ENCODE data around the gene DPP10. TPM values are rescaled to one million over a fixed set of nuclear protein-coding genes. Genes with fewer than 3 reads are reported as not detected.

Gene DPP10
- total RNA-seq, 1 experiment from 2014 or later, result not detected

DNA sequence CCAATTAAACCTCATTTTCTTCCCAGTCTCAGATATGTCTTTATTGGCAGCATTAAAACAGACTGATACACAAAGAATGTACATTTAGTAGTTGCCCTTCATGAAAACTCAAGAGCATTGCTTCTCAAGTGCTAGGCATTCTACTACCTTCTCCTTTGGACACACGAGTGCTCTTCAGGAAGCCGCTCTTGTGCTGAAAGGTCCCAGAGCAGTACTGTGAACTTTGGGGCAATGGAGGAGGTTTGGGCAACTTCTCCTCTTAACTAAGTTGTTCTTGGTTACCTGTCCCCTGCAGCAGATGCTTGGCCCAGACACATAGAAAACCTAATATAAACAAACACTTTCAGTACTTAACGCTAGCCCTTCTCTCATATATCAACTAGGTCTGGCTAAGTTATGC is 362.8 kb downstream of the DPP10 start:
- no peak for DNase-seq (ENCODE audit: low read depth)

GRCh38 chr2:114810092-114810491 is 367.7 kb downstream of the DPP10 start:
- DNase-seq (ENCODE audit: low read depth), result no peak

- no peak for DNase-seq (ENCODE audit: low read depth)
Observed at GRCh38 chr2:114812261-114812660, 369.8 kb downstream of the DPP10 start.

GRCh38 chr2:114814355-114814754 is 371.9 kb downstream of the DPP10 start:
- DNase-seq (ENCODE audit: low read depth), result no peak

- no peak for DNase-seq (ENCODE audit: low read depth)
Observed at GRCh38 chr2:114821055-114821454, 378.6 kb downstream of the DPP10 start.

- DNase-seq (ENCODE audit: low read depth), result no peak
Observed at GRCh38 chr2:114843963-114844362, 401.5 kb downstream of the DPP10 start.

DNA sequence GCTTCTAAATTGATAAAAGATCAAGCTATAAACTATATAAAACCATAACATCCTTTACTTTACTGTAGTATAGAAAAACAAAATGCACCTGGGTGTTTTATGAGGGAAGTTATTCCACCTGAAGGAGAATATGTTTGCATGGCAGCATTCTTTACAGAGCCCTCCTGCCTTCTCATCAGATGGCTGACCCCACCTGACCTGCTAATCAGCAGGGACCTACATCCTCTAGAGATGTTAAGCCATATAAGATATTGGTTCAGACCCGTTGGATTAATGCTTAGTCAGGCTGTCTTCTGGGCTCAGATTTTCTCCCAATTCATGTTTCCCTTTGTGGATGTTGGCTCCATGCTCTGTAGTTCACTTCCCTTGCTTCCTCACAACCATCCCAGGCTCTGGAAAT is 414.8 kb downstream of the DPP10 start:
- no peak for DNase-seq (ENCODE audit: low read depth)

DNA sequence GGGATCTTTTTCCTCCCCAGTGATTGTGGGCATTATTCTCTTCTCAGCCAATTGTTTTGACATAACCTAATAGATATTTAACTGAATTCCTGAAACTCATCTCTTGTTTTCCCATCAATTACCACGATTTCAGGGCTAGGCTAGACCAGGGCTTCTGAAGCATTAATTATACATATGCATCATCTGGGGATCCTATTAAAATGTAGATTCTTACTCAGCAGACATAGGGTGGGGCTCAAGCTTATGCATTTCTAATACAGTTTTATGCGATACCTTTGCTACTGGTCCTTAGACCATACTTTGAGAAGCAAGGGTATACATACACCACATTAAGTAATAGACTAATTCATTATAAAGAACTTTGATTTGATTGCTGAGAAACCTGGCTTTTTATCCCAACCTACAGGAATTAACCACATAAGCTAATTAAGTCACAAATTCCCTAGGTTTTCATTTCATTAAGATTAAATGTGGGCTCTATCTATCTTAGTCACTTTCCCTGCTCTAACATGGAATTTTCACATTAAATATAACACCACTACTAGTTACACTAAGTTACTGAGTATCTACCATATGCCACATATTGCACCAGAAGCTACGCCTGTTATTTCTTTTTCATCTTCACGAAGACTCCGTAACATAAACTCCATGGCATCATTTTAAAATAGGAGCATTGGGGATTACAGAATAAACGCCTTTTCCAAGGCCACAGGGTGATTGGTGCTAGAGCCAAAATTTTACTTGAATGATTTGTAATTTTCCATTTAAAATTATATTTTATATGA is 417.5 kb downstream of the DPP10 start:
- DNase-seq (ENCODE audit: low read depth), result no peak

DNA sequence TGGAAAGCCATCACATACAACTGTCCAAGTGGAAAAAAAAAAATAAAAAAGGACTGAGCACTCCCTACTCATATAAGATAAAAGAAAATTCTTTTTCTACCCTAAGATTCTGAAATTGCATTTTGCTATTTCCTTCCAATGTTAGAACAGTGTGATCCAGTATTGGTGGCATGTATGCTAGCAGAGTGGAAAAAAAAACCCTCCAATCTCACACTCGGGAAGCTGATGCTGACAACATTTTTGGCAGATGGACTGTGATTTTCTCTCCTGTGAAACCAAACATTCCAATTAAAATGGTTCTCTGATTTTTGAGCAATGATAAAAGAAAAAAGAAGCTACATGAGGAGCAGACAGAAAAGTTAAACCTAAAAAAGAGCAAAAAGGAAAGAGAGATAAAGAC is 419.8 kb downstream of the DPP10 start:
- no peak for DNase-seq (ENCODE audit: low read depth)

DNA sequence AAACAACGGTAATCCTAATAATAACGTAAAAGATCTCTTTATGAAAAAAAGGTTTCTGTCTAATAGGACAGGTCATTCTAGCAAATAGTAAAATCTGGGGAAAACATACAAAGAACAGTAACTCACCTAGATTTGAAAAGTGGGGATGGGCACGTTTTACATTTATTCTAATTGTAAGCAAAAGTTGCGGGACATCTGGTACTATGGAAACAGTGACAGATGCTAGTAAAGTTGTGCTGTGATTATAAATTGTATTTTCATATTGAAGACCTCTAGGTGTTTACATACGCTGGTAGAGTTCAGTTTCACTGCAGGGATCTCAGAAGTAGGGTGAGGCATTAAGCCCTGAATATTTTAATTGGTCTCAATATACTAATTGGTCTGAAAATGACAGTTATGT is 422.5 kb downstream of the DPP10 start:
- no peak for DNase-seq (ENCODE audit: low read depth)

DNA sequence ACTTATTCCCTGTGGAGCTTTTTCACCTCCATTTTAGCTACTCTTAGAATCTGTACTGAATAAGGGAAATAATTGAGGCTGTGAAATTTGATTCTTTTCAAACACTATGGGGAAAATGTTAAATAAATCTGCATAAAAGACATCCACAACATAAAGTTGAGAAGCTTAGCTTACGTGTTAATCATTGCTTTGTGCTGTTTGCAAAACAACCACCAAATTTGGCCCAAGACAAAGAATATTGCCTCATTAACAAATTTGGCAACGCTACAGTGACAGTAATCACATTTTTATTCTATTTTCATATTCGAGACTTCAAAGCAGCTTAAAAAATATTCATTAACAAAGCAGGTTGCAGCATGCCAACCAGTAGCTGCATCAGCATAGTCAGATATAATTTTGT is 437.6 kb downstream of the DPP10 start:
- DNase-seq (ENCODE audit: low read depth), result no peak

DNA sequence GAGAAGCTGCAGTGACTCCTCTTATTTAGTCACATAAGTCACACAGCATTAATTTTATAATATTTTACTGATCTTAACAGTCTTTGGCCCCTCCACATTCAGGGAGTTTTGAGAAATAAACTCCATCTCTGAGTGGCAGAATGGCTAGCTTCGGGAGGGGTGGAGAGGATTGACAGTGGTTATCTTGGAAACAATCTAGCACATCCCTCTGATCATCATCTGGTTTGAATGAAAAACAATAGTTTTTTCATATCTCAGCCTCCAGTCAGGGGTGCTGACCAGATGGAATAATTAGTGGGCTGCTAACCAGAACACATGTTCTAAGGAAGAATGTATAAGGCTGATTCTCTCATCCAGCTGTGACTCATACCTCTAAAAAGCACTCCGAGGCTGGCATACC is 477.5 kb downstream of the DPP10 start:
- no peak for DNase-seq (ENCODE audit: low read depth)

GRCh38 chr2:114922076-114922475 is 479.6 kb downstream of the DPP10 start:
- DNase-seq (ENCODE audit: low read depth), result no peak

- no peak for DNase-seq (ENCODE audit: low read depth)
Observed at GRCh38 chr2:114925296-114926255, 483.1 kb downstream of the DPP10 start.

DNA sequence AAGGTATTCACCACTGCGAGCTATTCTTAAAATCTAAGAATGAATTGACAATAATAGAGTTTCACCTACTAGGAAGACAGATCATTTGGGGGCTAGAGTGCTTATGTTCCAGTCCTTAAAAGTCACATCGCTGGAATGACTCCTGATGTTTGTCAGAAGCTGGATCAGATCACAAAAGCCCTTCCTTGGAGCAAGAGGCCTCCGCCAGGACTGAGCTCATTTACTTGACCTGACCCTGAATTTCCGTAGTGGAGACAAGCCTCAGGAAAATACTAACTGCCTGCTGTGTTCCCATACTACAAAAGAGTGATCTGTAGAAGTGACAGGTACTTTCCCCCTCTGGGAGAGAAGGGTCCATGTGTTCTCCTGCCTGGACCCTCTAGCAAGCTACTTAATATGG is 483.9 kb downstream of the DPP10 start:
- no peak for DNase-seq (ENCODE audit: low read depth)

DNA sequence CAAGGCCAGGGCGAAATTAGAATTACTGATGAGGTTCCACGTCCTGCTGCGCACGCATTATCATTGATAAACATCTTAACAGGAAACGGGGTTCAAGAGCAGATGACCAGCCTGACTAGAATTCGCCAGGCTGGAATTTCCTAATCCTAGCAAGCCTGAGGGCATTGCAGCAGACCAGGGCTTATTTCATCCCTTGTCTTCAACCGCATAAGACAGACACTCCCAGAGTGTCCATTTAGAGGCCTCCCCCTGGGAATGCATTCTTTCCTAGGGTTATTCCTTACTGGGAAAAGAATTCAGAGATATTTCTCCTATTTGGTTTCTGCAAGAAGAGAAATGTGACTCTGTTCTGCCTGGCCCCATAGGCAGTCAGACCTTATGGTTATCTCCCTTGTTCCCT is 486.8 kb downstream of the DPP10 start:
- no peak for DNase-seq (ENCODE audit: low read depth)

DNA sequence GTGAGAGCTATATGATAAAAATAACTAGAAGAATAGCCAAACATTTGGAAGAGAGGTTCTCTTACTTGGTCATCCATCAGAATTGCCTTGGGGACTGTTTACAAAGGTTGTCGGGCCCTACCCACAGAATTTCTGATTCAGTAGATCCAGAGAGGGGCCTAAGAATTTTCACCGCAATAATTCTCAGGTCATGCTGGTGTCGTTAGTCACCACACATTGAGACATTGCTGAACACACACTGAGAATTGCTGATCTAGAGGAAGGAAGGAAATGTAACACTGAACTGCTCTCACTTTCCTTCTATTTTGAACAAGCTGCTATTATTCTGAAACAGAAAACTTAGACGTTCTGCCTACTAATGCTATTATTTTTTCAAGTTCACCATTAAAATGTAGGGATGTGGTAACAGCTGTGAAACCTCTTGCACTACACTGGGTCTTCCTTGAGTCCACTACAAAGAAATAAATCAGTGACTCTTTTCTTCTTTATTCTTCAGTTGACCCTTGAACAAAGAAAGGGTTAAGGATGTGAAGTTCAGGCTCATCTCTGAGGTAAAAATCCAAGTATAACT is 491.3 kb downstream of the DPP10 start:
- no peak for DNase-seq (ENCODE audit: low read depth)

GRCh38 chr2:114935031-114935430 is 492.6 kb downstream of the DPP10 start:
- DNase-seq (ENCODE audit: low read depth), result no peak

DNA sequence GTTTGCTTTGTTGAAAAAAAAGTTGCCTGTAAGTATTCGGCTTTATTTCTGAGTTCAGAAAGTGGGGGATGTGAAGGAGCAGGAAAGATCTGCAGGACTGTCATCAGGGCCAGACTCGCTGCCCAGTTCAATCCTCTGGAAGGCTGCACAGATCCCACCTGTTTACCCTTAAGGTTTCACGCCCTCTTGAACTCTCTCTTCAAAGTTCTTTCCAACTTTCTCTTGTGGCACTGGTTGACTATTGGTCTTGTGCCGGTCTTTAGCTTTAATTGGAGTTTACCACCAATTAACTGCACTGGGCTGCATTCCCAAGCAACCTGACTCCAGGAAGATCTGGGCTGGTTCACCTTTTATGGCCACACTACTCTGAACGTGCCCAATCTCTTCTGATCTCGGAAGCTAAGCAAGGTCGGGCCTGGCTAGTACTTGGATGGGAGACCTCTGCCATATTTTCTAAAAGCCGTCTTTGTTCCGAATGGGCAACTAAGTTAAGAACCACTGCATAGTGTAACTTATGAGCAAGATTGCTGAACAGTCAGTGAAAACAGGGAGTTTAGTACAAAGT is 495.0 kb downstream of the DPP10 start:
- DNase-seq (ENCODE audit: low read depth), result no peak

DNA sequence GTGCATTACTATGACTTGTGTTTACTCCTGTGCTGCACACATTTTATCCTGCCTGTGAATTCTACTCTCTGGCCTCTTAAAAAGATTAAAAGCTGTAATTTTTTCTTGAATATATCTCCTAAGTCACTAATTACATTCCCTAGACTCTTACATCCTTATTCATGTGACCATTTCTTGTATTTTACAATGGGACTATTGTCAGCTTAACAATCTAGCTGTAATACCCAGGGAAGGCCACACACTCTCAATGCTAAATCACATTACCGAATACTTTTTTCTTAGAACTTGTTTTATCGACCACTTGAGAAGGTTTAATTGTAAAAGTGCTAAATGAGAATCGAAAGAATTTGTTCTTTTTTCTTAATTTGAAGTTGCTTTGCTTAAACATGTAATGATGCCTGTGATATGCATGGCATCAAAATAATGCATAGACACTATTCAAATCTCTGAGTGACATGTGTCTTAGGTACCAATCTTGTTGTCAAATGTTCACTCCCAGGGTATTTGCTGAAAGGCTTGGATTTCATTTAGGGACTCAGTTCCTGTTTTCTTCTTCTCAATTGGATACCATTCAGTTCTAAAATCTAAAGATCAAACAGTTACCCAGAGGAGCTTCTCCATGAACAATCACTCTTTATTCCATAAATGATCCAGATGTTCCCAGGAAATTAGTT is 498.5 kb downstream of the DPP10 start:
- no peak for DNase-seq (ENCODE audit: low read depth)

DNA sequence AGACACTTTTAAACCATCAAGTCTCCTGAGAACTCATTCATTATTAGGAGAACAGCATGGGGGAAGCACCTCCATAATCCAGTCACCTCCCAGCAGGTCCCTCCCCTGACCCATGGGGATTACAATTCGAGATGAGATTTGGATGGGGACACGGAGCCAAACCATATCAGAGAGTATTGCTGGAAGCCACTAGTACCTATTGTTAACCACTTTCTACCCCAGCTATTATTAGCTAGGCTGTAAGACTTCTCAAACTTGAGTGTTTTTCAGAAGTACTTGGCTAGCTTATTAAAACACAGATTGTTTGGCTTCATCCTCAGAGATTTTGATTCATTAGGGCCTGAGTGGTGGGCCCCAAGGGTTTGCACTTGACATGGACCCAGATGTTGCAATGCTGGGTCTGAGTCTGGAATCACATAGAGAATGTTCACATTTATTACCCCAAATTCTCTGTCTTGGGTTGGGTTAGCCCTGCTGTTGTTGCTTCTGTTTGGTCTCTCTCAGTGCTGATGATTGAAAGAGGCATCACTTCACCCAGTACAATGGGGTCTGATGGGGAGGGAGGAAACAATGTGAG is 506.9 kb downstream of the DPP10 start:
- DNase-seq (ENCODE audit: low read depth), result no peak
